Renal cortex interstitium (tissue), 11 donors: ENCODE measurements around the gene PYDC1. TPM values are rescaled to one million over a fixed set of nuclear protein-coding genes. Genes with fewer than 3 reads are reported as not detected.

Experiments used
- DNase-seq, 11 donors: peaks; one replicate each; pipeline ENCODE4 v3.0.0-alpha.2; 2013; ENCODE audit warnings: low read depth in 9 of 11, low spot score in 4 of 11; ENCODE audit errors: extremely low read depth in 1 of 11
- polyA plus RNA-seq, 3 donors: library from polyadenylated mRNA; unstranded; fragments of 120-200 nt; gene quantifications; one replicate each; pipeline ENCODE4 v1.2.1, GENCODE V29; 2013; ENCODE audit not compliant: insufficient read length in 3 of 3

PYDC1 gene
- polyA plus RNA-seq, 3 donors = not detected

DNA sequence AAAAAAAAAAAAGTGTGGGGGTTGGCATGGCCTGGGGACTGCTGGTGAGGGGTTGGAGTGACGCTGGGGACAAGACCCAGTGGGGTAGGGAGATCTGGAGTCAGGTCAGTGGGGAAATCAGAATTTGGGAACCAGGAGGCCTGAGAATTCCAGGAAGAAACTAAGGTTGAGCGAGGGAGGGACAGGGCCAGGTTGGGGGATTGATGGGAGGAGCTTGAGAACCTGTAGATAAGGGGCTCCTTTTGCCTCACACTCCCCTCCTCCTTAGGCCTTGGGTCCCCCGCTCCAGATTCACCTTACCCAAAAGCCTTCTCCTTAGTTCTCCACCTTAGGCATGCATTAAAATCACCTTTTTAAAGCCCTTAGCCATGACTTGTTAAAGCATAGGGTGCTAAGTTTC is 8.3 kb upstream of the PYDC1 start:
- DNase-seq = no peak

DNA sequence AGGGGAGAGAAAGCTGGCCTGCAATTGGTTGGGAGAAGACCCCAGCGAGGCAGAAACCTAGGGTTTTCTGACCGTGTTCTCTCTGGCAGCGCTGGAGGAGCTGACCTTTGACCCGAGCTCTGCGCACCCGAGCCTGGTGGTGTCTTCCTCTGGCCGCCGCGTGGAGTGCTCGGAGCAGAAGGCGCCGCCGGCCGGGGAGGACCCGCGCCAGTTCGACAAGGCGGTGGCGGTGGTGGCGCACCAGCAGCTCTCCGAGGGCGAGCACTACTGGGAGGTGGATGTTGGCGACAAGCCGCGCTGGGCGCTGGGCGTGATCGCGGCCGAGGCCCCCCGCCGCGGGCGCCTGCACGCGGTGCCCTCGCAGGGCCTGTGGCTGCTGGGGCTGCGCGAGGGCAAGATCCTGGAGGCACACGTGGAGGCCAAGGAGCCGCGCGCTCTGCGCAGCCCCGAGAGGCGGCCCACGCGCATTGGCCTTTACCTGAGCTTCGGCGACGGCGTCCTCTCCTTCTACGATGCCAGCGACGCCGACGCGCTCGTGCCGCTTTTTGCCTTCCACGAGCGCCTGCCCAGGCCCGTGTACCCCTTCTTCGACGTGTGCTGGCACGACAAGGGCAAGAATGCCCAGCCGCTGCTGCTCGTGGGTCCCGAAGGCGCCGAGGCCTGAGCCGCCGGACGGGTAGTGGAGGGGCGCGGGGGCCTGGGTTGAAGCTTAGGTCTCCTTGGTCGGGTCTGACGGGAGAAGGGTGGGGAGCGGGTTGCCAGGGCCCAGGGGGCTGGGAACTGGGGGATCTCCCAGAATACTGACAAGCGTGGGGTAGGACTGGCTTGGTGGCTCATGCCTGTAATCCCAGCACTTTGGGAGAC is 7.4 kb upstream of the PYDC1 start:
- DNase-seq = no peak

DNA sequence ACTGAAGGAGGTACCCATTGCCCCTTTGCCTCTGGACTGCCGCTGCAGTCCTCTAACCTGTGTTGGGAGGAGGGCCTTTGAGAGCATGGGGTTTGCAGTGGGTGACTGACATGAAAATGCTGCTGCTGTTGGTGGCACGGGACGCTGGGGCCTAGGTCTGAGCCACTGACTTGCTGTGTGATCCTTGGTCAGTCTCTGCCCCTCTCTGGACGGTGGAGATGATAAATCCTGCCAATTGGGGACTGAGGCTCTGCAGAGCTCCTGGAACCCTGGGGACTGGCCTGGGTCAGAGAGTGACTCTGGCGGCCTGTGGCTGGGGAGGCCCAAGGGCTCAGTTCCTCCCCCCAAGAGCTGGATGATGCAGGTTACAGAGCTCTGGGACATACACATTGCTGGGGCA is 6.1 kb upstream of the PYDC1 start:
- DNase-seq = no peak

DNA sequence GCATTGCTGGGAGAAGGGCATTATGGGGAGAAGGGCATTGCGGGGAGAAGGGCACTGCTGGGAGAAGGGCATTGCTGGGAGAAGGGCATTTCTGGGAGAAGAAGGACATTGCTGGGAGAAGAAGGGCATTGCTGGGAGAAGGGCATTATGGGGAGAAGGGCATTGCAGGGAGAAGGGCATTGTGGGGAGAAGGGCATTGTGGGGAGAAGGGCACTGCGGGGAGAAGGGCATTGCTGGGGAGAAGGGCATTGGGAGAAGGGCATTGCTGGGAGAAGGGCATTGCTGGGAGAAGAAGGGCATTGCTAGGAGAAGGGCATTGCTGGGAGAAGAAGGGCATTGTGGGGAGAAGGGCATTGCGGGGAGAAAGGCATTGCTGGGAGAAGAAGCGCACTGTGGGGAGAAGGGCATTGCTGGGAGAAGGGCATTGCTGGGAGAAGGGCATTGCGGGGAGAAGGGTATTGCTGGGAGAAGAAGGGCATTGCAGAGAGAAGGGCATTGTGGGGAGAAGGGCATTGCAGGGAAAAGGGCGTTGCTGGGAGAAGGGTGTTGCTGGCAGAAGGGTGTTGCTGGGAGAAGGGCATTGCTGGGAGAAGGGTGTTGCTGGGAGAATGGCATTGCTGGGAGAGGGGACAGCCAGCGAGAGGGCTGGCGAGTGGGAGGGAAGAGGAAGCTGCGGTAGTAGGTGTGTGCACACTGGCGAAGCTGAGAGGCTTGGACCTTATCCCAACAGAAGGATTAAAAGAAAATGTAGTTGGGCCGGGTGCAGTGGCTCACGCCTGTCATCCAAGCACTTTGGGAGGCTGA is 4.6 kb upstream of the PYDC1 start:
- no peak for DNase-seq

DNA sequence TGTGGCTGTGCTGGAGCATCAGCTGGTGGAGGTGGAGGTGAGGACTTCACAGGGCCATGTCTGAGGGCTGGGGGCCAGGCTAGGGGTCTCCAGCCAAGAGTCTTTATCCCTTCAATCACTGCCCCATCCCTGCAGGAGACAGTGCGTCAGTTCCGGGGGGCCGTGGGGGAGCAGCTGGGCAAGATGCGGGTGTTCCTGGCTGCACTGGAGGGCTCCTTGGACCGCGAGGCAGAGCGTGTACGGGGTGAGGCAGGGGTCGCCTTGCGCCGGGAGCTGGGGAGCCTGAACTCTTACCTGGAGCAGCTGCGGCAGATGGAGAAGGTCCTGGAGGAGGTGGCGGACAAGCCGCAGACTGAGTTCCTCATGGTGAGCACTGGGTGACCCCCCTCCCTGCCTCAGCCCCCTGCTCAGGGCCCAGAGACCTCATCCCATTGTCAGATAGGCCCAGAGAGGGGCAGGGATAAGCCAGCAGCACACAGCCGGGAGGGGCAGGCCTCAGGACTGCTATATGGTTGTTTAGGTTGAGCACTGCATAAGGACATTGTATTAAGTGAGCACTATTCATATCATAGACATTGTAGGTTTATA is 2.3 kb upstream of the PYDC1 start:
- no peak for DNase-seq

DNA sequence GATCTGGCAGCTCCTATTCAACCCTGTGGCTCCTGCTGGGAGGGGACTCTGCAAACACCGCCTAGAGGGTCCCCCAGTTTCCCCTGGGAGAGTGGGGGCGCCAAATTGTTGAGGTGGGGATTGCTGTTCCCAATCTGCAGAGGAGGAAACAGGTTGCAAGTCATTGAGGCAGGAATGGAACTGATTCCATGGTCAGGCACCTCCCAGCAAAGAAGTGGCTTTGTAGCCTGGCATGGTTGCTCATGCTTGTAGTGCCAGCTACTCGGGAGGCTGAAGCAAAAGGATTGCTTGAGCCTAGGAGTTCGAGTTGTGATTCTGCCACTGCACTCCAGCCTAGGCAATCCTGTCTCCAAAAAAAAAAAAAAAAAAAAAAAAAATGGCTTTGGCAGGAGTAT is 198 bp upstream of the PYDC1 start:
- DNase-seq = no peak

DNA sequence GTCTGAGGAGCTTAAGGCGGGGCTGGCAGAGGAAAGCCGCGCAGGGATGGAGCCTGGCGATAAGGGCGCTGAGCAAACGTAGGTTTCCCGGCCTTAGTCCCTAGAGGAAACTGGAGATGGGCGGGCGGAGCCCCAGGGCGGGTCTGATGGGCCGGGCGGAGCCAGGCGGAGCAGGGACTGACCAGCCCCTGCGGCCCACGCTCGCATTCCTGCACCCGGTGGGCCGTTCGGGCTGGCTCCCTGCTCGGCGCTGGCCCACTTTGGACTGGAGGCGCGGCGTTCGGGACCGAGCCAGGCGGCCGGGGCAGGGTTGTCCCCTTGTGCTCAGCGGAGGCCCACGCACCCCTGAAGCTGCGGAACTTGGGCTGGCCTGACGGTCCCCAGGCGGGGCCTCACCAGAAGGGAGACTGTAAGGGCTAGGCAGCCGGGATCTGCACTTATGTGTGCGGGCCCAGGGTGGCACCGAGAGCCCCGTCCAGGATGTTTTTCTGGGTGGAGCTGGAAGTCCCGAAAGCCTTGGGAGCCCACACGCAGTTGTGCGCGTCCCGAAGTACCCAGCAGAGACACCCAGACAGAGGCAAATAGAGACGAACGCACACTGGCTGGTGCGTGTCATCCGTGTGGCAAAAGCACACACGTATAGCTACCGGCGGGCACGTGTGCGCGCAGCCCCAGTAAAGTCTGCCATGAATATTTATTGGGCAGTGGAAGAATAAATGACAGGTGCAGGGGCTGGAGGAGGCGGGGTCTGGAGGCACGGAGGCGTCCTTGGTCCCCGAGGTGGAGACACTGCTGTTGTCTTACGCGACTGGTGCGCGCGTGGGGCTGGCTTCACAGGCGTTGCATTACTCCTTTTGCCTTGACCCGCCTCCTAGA is 1.4 kb downstream of the PYDC1 start:
- DNase-seq = peak in 1 of 11 donors; percentile 21

DNA sequence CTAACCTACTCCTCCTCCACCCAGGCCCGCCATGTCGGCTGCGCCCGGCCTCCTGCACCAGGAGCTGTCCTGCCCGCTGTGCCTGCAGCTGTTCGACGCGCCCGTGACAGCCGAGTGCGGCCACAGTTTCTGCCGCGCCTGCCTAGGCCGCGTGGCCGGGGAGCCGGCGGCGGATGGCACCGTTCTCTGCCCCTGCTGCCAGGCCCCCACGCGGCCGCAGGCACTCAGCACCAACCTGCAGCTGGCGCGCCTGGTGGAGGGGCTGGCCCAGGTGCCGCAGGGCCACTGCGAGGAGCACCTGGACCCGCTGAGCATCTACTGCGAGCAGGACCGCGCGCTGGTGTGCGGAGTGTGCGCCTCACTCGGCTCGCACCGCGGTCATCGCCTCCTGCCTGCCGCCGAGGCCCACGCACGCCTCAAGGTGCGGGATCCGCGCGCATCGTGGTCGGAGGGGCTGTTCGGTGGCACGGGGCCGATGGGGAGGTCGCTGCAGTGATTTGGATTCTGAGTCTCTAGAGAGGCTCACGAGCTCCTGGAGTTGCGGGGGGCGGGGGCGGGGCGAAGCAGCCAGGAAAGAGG is 2.1 kb downstream of the PYDC1 start:
- no peak for DNase-seq

DNA sequence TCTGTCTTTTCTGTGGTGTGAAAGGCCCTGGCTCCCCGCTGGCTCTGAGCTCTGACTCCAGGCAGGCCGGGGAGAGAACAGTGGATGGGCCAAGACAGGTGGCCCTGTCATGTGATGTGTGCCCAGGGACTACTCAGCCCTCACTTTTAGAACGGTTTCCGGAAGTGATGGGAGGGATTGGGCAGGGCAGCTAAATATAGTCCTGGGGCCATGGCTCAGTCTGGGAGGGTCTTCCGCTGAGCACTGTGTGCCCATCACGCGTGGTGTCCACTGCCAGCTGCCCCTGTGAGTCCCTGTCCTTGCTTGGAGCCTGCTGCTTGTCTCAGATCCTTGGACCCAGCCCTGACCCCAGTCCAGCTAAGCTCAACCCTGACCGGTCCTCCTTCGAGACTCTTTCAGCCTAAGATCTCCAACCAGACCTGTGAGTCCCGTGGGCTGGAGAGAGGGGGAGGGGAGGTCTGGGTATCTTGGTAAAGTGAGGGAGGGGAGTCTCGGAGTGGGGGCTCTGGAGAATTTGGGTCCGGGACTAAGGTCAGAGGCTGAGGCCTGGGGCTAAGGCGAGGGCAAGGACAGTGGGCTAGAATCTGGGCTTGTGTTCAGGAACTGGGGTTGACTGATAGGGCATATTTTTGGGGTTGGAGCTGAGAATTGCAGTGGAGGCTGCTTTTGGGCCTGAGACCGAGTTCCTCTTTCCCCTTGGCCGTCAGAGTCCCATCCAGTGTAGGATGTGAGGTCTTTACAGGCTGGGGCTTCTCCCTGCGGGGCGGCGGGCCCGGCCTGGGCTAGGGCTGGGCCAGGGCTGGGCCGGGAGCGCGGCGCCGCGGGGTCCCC is 2.8 kb downstream of the PYDC1 start, which contains the start of gene TRIM72:
TRIM72 (plus strand) TSS at position 243 of the 831 bp plus-strand sequence. CDS start 620 bp downstream, outside the sequence.
- no peak for DNase-seq

DNA sequence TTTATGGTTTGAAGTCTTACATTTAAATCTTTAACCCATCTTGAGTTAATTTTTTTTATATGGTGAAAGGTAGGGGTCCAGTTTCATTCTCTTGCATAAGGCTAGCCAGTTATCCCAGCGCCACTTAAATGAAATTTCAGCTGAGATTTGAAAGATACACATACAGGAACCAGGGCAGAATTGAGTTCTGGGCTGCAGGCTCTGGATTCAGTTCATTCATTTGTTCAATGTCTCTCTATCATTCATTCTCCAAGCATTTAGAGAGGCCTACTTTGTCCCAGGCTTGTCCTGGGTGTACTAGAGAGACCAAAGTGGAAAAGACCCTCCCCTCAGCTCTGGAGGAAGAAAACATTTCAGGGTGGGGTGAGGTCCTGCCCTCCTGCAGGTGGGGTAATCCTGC is 3.6 kb downstream of the PYDC1 start:
- DNase-seq = no peak

DNA sequence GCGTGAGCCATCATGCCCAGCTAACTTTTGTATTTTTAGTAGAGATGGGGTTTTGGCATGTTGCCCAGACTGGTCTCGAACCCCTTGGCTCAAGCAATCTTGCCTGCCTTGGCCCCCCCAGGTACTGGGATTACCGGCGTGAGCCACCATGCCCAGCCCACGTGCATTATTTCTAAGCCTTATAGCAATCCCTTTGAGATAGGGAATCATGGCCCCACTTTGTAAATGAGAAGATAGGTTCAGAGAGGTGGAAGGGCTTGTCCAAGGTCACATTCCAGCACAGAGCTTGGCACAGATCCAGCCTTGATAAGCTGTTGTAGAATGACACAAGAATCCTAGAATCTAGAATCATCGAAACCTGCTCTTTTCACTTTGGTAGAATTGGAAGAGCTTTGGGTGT is 10.2 kb downstream of the PYDC1 start:
- DNase-seq = no peak

DNA sequence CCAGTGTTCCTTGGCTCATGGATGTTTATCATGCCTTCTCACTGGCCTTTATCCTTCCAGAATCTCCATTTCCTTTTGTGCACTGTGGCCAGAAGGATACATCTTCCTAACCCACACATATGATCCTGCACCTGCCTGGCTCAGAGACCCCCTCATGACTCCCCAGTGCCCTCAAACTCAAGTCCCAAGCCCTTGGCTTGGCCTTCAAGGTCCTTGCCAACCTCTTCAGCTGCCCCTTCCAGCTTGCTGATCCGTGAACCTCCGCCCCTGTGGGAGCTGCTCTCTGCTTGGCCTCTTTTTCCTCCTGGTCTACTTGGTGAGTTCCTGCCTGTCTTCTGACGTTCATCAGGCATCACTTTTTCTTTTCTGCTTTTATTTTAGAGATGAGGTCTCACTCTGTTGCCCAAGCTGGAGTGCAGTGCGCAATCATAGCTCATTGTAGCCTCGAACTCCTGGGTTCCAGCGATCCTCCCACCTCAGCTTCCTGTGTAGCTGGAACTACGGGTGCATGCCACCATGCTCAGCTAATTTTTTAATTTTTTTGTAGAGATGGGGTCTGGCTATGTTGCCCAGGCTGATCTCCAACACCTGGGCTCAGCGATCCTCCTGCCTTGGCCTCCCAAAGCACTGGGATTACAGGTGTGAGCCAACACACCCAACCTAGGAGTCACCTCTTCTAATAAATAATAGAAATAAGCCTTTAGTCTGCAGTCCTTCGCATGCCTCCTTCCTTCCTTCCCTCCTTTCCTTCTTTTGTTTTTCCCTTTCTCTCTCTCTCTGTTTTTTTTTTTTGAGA is 11.9 kb downstream of the PYDC1 start:
- DNase-seq = no peak

DNA sequence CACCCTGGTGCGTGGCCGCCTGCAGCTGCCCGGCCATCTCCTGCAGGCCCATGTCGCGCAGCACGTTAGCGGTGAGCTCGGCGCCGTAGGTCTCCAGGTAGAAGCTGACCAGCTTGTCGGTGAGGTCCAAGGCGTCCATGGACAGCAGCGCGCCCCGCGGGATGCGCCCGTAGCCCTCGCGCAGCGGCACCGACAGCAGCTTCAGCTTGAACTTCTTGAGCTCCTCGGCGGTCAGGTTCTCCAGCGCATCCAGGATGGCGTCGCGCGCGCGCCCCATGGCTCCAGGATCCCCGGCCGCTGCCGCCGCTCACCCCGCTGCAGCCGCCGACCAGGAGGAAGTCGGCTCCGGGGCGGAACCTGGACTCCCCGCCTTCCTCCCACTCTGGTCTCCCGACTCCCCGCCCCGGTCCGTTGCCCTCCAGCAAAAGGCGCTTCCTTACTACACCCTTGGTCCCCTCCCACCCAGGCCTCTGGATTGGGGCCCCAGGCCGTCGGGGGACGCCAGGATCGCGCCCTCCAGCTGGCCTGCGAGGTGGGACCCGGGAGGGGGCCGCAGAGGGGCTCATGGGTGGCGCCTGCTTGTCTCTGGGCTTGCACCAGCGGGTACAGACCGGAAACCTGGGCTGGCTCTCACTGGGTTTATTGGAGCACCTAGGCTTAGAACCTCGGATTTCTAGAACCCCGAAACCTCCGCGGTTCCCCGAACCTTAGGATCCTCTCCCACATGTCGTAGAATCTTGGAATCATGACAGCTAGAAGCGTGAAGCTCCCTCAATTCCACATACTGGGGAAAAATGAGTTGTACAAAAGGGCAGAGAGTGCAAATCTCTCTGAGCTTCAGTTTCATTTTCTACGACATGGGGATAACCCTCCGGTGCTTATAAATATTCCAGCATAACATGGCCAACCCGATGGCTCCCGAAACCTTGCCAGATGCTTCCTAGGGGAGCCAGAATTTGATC is 14.2 kb downstream of the PYDC1 start, which contains the start of gene PYCARD:
PYCARD (minus strand) TSS at position 347 of the 962 bp plus-strand sequence; CDS start at position 277, 70 bp downstream.
- DNase-seq = no peak

DNA sequence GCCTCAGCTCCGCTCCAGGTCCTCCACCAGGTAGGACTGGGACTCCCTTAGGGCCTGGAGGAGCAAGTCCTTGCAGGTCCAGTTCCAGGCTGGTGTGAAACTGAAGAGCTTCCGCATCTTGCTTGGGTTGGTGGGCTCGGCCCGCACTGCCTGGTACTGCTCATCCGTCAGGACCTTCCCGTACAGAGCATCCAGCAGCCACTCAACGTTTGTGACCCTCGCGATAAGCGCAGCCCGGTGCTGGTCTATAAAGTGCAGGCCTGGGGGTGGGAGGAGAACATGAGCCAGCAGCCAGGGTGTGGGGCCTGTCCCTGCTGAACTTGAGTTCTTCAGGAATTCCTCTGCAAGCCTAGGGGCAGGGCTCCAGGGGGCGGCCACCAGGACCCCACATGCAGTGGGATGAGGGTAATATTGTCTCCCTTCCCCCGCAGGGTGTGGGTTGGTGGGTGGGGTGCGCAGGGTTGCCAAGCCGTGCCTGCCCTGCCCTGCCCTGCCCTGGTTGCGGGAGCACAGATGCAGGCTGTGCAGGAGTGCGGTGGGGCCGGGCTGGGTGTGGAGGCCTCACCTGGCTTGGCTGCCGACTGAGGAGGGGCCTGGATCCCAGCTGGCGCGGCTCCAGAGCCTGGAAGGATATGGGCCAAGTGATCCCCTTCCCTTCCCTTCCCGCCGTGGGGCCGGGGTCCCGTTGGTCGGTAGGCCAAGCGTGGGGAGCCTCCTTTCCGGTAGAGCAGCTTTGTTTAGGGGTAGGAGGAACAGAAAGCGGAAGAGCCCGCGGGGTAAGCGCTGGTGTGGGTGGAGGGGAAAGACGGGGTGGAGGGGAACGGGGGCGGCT is 15.1 kb downstream of the PYDC1 start:
- DNase-seq = no peak
